ENCODE data around the gene DNAJC11. TPM values are rescaled to one million over a fixed set of nuclear protein-coding genes. Genes with fewer than 3 reads are reported as not detected.
"Not testable (repeated sequence)": the region's sequence is repeated elsewhere in the genome, so short reads cannot be mapped to it uniquely, and the experiment has no call there.

Gene DNAJC11
- total RNA-seq, 1 experiment from 2014 or later = 44.7 TPM

GRCh38 chr1:6699915-6700314 lies 1.7 kb downstream of the DNAJC11 start:
- not testable (repeated sequence) for DNase-seq (ENCODE audit: low read depth)

- DNase-seq (ENCODE audit: low read depth) = no peak
Observed at GRCh38 chr1:6695868-6696267, 5.7 kb downstream of the DNAJC11 start.

GRCh38 chr1:6694121-6694713 lies 7.4 kb downstream of the DNAJC11 start:
- DNase-seq (ENCODE audit: low read depth) = no peak

GRCh38 chr1:6692956-6693355 lies 8.7 kb downstream of the DNAJC11 start:
- DNase-seq (ENCODE audit: low read depth) = no peak

GRCh38 chr1:6691507-6691906 lies 10.1 kb downstream of the DNAJC11 start:
- no peak for DNase-seq (ENCODE audit: low read depth)

- no peak for DNase-seq (ENCODE audit: low read depth)
Observed at GRCh38 chr1:6690186-6690585, 11.4 kb downstream of the DNAJC11 start.

GRCh38 chr1:6688757-6689156 lies 12.9 kb downstream of the DNAJC11 start:
- peak; percentile 40 for DNase-seq (ENCODE audit: low read depth)

GRCh38 chr1:6688001-6688400 lies 13.6 kb downstream of the DNAJC11 start:
- DNase-seq (ENCODE audit: low read depth) = no peak

GRCh38 chr1:6686294-6686693 lies 15.3 kb downstream of the DNAJC11 start:
- DNase-seq (ENCODE audit: low read depth) = no peak

- no peak for DNase-seq (ENCODE audit: low read depth)
Observed at GRCh38 chr1:6685381-6685780, 16.2 kb downstream of the DNAJC11 start.

- no peak for DNase-seq (ENCODE audit: low read depth)
Observed at GRCh38 chr1:6683434-6683833, 18.2 kb downstream of the DNAJC11 start.

GRCh38 chr1:6675941-6676340 lies 25.7 kb downstream of the DNAJC11 start:
- DNase-seq (ENCODE audit: low read depth) = no peak

- DNase-seq (ENCODE audit: low read depth) = no peak
Observed at GRCh38 chr1:6674771-6675170, 26.8 kb downstream of the DNAJC11 start.

GRCh38 chr1:6673816-6674398 lies 27.7 kb downstream of the DNAJC11 start:
- no peak for DNase-seq (ENCODE audit: low read depth)

- no peak for DNase-seq (ENCODE audit: low read depth)
Observed at GRCh38 chr1:6672558-6672957, 29.1 kb downstream of the DNAJC11 start.

GRCh38 chr1:6668503-6668902 lies 33.1 kb downstream of the DNAJC11 start:
- DNase-seq (ENCODE audit: low read depth) = no peak

- no peak for DNase-seq (ENCODE audit: low read depth)
Observed at GRCh38 chr1:6667139-6667538, 34.5 kb downstream of the DNAJC11 start.

GRCh38 chr1:6666696-6667095 lies 34.9 kb downstream of the DNAJC11 start:
- DNase-seq (ENCODE audit: low read depth) = no peak

GRCh38 chr1:6662468-6662867 lies 39.1 kb downstream of the DNAJC11 start:
- DNase-seq (ENCODE audit: low read depth) = not testable (repeated sequence)

- no peak for DNase-seq (ENCODE audit: low read depth)
Observed at GRCh38 chr1:6660415-6661049, 41.1 kb downstream of the DNAJC11 start.

- DNase-seq (ENCODE audit: low read depth) = no peak
Observed at GRCh38 chr1:6658359-6659060, 43.1 kb downstream of the DNAJC11 start.

GRCh38 chr1:6657138-6657537 lies 44.5 kb downstream of the DNAJC11 start:
- no peak for DNase-seq (ENCODE audit: low read depth)
